Hepatocyte (in vitro differentiated cells): Measurements from ENCODE around the gene CDK4. TPM values are rescaled to one million over a fixed set of nuclear protein-coding genes. Genes with fewer than 3 reads are reported as not detected.
"Not testable (repeated sequence)": the region's sequence is repeated elsewhere in the genome, so short reads cannot be mapped to it uniquely, and the experiment has no call there.

ENCODE experiments used
- DNase-seq: peaks from one replicate; pipeline ENCODE4 v3.0.0-alpha.2; 2016; ENCODE audit warnings: low spot score
- H2AFZ ChIP-seq: fragments of 200-600 bp; sonication (generic); 2 replicates; pipeline ENCODE4 v1.6.0; 2016; ENCODE audit warnings: antibody characterized with exemption, mild to moderate bottlenecking
- H3K27ac ChIP-seq: fragments of 200-600 bp; sonication (generic); 2 replicates; pipeline ENCODE4 v1.5.1; 2016; ENCODE audit warnings: mild to moderate bottlenecking
- H3K27me3 ChIP-seq: fragments of 200-600 bp; sonication (generic); 2 replicates; pipeline ENCODE4 v1.6.1; 2016
- H3K36me3 ChIP-seq: fragments of 200-600 bp; sonication (generic); replicated peaks from 2 replicates; pipeline ENCODE4 v1.5.1; 2016; ENCODE audit warnings: low read depth; ENCODE audit not compliant: insufficient read depth
- H3K4me1 ChIP-seq: fragments of 200-600 bp; sonication (generic); 2 replicates; pipeline ENCODE4 v1.5.1; 2016; ENCODE audit warnings: mild to moderate bottlenecking, moderate library complexity; ENCODE audit not compliant: insufficient read depth
- H3K4me2 ChIP-seq: fragments of 200-600 bp; sonication (generic); 2 replicates; pipeline ENCODE4 v1.6.0; 2016
- H3K4me3 ChIP-seq: fragments of 200-600 bp; sonication (generic); 2 replicates; pipeline ENCODE4 v1.5.1; 2016; ENCODE audit warnings: mild to moderate bottlenecking
- H3K79me2 ChIP-seq: fragments of 200-600 bp; sonication (generic); 2 replicates; pipeline ENCODE4 v1.6.0; 2017; ENCODE audit warnings: mild to moderate bottlenecking
- H3K9me2 ChIP-seq: fragments of 200-600 bp; sonication (generic); replicated peaks from 2 replicates; pipeline ENCODE4 v1.6.0; 2017; ENCODE audit warnings: mild to moderate bottlenecking; ENCODE audit not compliant: insufficient read depth
- H3K9me3 ChIP-seq: fragments of 200-600 bp; sonication (generic); 2 replicates; pipeline ENCODE4 v1.5.1; 2016; ENCODE audit warnings: low read depth, mild to moderate bottlenecking
- H4K20me1 ChIP-seq: fragments of 200-600 bp; sonication (generic); 2 replicates; pipeline ENCODE4 v1.6.0; 2016; ENCODE audit warnings: mild to moderate bottlenecking; ENCODE audit not compliant: insufficient read depth, poor library complexity, severe bottlenecking
- EZH2 ChIP-seq: fragments of 200-600 bp; sonication (generic); IDR thresholded peaks from 2 replicates; pipeline ENCODE4 v1.6.1; 2016; ENCODE audit warnings: antibody characterized with exemption, mild to moderate bottlenecking, borderline replicate concordance
- EZH2phosphoT487 ChIP-seq: fragments of 200-600 bp; sonication (generic); IDR thresholded peaks from one replicate; pipeline ENCODE4 v1.6.1; 2018; ENCODE audit warnings: antibody characterized with exemption, mild to moderate bottlenecking, low read depth, moderate library complexity; ENCODE audit not compliant: unreplicated experiment, severe bottlenecking
- WGBS: methylation state at CpG from one replicate; pipeline ENCODE4 v1.1.6; 2016; ENCODE audit warnings: low lambda C conversion rate; ENCODE audit errors: missing lambda C conversion rate; 5-methylcytosine and 5-hydroxymethylcytosine counted together
- polyA plus RNA-seq: library from polyadenylated mRNA; unstranded; fragments of >200 nt; fragmentation: Nextera tagmentation; extraction: Ambion mirVana; gene quantifications from 2 replicates; pipeline ENCODE4 v1.2.1, GENCODE V29; 2016
- total RNA-seq: library from RNA; depleted of rRNA; stranded (reverse); fragments of >200 nt; gene quantifications from 2 replicates; pipeline ENCODE4 v1.2.3, GENCODE V29; 2014
- TF ChIP-seq, protein P1 (sequence below): fragments of 200-600 bp; sonication (generic); IDR thresholded peaks from 2 replicates; pipeline ENCODE4 v1.5.1; 2016; ENCODE audit warnings: antibody characterized with exemption, mild to moderate bottlenecking; ENCODE audit not compliant: poor library complexity

The CDK4 gene
- total and polyA plus RNA-seq, 2 experiments from 2014 or later, result 306 to 308 TPM

- no peak for TF ChIP-seq EZH2phosphoT487
- TF ChIP-seq, protein P1, sequence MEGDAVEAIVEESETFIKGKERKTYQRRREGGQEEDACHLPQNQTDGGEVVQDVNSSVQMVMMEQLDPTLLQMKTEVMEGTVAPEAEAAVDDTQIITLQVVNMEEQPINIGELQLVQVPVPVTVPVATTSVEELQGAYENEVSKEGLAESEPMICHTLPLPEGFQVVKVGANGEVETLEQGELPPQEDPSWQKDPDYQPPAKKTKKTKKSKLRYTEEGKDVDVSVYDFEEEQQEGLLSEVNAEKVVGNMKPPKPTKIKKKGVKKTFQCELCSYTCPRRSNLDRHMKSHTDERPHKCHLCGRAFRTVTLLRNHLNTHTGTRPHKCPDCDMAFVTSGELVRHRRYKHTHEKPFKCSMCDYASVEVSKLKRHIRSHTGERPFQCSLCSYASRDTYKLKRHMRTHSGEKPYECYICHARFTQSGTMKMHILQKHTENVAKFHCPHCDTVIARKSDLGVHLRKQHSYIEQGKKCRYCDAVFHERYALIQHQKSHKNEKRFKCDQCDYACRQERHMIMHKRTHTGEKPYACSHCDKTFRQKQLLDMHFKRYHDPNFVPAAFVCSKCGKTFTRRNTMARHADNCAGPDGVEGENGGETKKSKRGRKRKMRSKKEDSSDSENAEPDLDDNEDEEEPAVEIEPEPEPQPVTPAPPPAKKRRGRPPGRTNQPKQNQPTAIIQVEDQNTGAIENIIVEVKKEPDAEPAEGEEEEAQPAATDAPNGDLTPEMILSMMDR, result no peak
- no peak for TF ChIP-seq EZH2
- WGBS, result 83% methylated on average over 12 of the region's 12 CpGs
- Histone ChIP-seq H3K4me3 (no peak overlapping the region), H4K20me1 (no peaks in the 10 kb centered on the region), H3K4me1 (peaks cover 6% of the 10 kb centered on the region), H3K36me3 (no peaks in the 10 kb centered on the region), H3K9me2 (no peaks in the 10 kb centered on the region), H3K27ac (no peak overlapping the region), H3K9me3 (no peaks in the 10 kb centered on the region), H2AFZ (no peak overlapping the region), H3K4me2 (no peak overlapping the region), H3K79me2 (no peaks in the 10 kb centered on the region), H3K27me3 (peaks cover 49% of the 10 kb centered on the region)
- DNase-seq, result peak; percentile 1
Observed at GRCh38 chr12:57724003-57724935, 27.8 kb downstream of the CDK4 start.

DNA sequence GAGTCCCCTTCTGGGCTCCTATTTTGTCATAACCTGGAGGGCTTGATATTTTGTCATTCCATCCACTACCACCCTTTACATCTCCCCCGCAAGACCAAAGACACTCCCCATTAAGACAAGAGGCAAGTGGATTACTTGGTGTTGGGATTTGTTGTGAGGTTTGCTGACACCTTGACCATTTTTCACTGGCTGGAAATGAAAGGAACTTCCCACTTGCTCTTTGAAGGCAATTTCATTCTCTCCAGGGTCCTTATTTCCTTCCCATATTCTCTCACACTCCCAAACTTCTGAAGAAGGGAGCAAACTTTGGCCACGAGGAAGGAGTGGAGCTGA, 28.5 kb downstream of the CDK4 start:
- TF ChIP-seq EZH2, result no peak
- TF ChIP-seq EZH2phosphoT487, result no peak
- TF ChIP-seq, protein P1, result no peak
- 70% methylated on average over 2 of the region's 2 CpGs for WGBS
- no peaks in the 10 kb centered on the region for H3K36me3 ChIP-seq

DNA sequence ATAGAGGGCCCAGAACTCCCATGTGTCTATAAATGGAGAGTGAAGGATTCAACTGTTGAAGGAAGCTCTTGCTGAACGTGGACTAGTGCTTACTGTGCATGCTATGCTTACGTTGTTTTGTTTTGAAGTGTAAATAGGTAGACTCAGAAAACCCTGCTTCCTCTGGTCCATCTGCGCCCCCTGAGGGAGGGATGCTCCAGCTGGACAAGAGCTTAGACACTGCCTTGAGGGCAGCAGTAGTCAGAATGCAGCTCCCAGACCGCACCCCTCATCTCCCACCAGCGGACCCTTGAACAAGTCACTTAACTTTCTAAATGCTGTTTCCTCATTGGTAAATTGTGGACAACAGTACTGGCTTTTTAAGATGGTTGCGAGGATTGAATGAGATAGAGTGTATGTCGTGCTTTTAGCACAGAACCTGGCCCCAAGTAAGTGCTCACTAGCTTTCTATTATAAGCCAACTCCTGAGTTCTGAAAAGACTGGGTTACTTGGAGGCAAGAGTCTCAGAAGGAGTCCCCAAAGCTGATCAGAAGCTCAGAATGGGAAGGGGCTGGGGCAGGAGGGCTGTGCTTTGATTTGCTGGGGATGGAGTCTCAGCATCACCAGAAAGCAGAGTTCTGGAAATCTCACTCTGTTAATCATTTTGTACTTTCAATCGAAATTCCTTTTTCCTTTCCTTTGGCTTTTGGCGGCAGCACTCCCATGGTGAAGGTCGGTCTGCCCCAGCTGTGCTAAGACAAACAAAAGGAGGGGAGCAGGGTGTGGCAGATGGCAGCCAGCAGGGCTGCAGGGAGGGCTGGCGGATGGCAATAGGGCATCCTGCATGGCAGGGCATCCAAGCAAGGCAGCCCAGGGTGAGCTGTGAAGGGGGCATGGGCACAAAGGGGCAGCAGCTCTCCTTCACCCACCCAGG, 29.1 kb downstream of the CDK4 start:
- H3K36me3 ChIP-seq, result no peaks in the 10 kb centered on the region
- peaks cover 39% of the 10 kb centered on the region for H3K27me3 ChIP-seq
- no peaks in the 10 kb centered on the region for H3K9me2 ChIP-seq
- peaks cover 6% of the 10 kb centered on the region for H3K4me1 ChIP-seq
- no peak overlapping the region for H3K4me3 ChIP-seq
- TF ChIP-seq, protein P1, result no peak
- TF ChIP-seq EZH2phosphoT487 (no peak), EZH2 (no peak)
- no peaks in the 10 kb centered on the region for H3K9me3 ChIP-seq
- DNase-seq, result peak; percentile 2
- no peaks in the 10 kb centered on the region for H3K79me2 ChIP-seq
- WGBS, result 76% methylated on average over 11 of the region's 11 CpGs
- H2AFZ ChIP-seq, result no peak overlapping the region
- H4K20me1 ChIP-seq, result no peaks in the 10 kb centered on the region
- no peak overlapping the region for H3K4me2 ChIP-seq
- no peak overlapping the region for H3K27ac ChIP-seq

More for the DNA sequence above, 28.5 kb downstream of the CDK4 start:
- Histone ChIP-seq H3K79me2 (no peaks in the 10 kb centered on the region), H2AFZ (no peak overlapping the region), H3K9me3 (no peaks in the 10 kb centered on the region), H3K4me1 (peaks cover 6% of the 10 kb centered on the region), H3K27me3 (peaks cover 45% of the 10 kb centered on the region), H4K20me1 (no peaks in the 10 kb centered on the region), H3K27ac (no peak overlapping the region), H3K4me2 (no peak overlapping the region), H3K9me2 (no peaks in the 10 kb centered on the region), H3K4me3 (no peak overlapping the region)
- DNase-seq, result no peak

DNA sequence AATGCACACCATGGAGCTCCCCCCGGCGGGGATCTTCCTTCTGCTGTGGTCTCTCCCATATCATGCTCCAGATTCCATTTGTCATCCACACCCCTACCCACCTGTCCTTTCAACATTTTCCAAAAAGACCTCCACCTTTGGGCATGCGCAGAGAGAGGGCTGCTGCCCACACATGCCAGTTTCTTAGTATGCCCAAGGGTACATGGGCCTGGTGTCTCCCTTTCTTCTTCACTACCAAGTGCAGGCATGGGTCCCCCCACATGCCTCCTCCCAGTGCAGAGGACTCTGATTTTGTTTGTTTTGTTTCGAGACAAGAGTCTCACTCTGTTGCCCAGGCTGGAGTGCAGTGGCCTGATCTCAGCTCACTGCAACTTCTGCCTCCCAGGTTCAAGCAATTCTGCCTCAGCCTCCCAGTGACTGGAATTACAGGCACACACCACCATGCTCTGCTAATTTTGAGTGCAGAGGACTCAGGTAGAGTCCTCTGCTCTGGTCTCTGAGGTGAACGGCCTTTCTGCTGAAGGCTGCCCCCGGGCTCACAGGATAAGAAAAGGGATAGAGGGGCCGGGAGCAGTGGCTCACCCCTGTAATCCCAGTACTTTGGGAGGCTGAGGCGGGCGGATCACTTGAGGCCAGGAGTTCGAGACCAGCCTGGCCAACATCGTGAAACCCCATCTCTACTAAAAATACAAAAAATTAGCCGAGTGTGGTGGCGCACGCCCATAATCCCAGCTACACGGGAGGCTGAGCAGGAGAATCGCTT, 30.1 kb downstream of the CDK4 start:
- DNase-seq, result not testable (repeated sequence)

More for the DNA sequence above, 30.1 kb downstream of the CDK4 start:
- not testable (repeated sequence) for H3K9me3 ChIP-seq, H3K36me3 ChIP-seq, H4K20me1 ChIP-seq, H3K4me3 ChIP-seq, H3K9me2 ChIP-seq, H3K27ac ChIP-seq, H3K4me1 ChIP-seq, H3K79me2 ChIP-seq, H3K4me2 ChIP-seq, H2AFZ ChIP-seq
- H3K27me3 ChIP-seq, result peaks cover 30% of the 10 kb centered on the region
- WGBS, result 96% methylated on average over 16 of the region's 16 CpGs
